H54 (cell line): ENCODE measurements around the gene SLC35F3.

Source experiments
- DNase-seq: peaks from one replicate; pipeline ENCODE4 v3.0.0; 2011; ENCODE audit warnings: low spot score, mixed read lengths; ENCODE audit not compliant: insufficient read length
- FAIRE-seq: peaks from 3 replicates; lab custom pipeline; 2011; peaks lifted over from hg19 to GRCh38; lab: Jason Lieb, UNC
- POLR2A ChIP-seq: IDR thresholded peaks from 2 replicates; pipeline ENCODE4 v1.6.1; 2011; ENCODE audit warnings: low read depth, mild to moderate bottlenecking, low read length

The SLC35F3 gene

DNA sequence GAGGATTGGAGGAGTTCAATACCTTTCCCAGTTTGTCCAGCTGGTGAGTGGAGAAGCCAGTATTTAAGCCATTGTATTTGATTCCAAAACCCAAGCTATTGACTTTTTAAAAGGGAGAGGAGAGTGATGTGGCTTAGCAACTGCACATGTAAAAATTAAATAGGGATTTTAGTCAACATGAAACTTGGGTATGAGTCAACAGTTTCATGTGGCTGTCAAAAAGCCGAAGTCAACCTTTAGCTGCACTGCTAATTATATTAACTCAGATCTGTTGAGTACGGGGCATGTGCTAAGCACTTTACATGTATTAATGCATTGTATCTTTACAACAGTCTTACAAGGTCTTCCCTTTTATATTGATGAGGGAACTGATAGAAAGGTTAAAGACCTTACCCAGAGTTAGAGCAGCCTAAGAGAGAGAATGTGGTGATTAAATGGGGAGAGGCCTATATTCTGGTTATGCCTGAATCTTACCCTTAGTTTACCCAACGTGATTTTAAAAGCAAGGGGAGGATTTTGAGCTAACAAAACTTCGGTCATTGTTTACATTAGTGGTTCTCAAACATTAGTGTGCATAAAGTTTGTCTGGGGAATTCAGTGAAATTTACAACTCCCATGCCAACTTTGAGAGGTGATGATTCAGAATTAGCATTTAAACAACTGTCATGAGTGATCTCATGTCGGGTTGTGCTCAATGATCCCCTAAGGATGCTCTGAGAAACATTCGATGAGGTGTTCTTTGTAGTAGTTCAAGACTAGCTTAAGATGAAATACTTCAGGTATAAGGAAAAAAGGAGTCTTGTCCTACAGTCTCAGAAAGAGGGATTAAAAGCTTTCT, 6.9 kb upstream of the SLC35F3 start:
- DNase-seq (no peak), FAIRE-seq (no peak)
- TF ChIP-seq POLR2A, result no peak

GRCh38 chr1:233901495-233901894, 3.0 kb upstream of the SLC35F3 start:
- no peak for TF ChIP-seq POLR2A
- DNase-seq (no peak), FAIRE-seq (no peak)

DNA sequence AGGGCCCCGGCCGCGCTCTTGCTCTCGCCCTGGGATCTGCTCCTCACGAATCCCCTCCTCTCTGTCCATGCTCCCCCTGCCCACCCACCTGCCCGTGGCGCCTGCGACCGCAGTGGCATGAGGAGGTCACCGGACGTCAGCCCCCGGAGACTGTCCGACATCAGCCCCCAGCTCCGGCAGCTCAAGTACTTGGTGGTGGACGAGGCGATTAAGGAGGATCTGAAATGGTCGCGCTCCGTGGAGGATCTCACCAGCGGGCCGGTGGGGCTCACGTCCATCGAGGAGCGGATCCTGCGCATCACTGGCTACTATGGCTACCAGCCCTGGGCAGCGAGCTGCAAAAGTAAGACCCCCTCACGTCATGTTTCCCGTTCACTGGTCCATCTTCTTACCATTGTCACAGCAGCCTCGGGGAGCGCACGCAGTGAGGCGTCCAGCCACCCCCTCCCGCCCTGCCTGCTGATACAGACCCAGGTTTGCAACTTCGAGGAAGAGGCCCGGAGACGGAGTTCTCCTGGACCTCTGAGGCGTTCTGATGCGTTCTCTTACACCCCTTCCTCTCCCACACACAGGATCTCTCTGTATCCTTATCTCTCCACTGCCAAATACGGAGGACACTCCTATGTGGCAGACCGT, 1.1 kb downstream of the SLC35F3 start:
- TF ChIP-seq POLR2A, result no peak
- DNase-seq (no peak), FAIRE-seq (no peak)

GRCh38 chr1:233907151-233907550, 2.7 kb downstream of the SLC35F3 start:
- FAIRE-seq, result no peak
- no peak for DNase-seq
- no peak for TF ChIP-seq POLR2A

DNA sequence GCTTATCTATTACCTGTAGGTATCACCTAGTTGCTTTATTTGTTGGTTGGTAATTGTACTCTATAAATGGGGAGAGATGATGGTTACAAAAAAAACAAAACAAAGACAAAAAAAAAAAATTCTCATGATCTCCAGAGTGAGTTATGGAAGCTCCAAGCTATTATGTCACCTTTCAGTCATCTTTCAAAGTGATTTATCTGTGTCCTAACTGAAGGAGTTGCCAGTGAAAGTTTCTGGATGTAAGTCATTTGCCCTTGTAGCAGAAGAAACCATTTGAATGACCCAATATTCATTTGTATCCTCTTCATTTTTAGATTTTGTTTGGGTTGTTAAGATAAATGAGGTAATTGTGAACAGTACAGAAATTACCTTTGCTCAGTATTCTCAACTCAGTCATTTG, 3.6 kb downstream of the SLC35F3 start:
- no peak for FAIRE-seq
- no peak for TF ChIP-seq POLR2A
- DNase-seq, result no peak

DNA sequence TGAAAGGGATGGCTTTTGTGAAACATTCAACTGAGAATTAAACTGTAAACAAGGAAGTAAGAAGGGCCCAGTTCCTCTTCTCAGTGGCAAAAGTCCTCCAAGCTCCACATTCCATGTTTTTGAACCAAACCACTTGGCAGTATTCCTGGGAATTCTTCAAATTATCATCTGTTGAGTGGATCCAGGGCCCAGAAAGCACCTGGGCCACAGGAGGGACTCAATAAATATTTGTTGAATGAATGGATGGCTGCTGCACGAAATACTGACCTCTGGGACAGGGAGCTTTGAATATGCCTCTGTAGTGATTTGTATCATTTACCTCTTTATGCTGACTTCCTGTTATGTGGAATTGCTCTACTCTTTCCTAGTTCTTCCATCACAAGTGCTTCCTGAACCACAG, 4.7 kb downstream of the SLC35F3 start:
- FAIRE-seq, result peak; percentile 84
- TF ChIP-seq POLR2A, result no peak

DNA sequence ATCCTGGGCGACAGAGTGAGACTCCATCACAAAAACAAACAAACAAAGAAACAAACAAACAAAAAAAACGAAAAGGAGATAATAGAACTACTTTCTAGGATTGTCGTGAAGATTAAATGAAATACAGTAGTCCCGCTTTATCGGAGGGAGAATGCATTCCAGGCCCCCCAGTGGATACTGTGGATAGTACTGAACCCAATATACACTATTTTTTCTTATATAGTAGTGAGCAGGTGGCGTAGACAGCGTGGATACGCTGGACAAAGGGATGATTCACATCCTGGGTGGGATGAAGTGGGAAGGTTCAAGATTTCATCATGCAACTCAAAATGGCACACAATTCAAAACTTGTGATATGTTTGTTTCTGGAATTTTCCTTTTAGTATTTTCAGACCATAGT, 8.0 kb downstream of the SLC35F3 start:
- TF ChIP-seq POLR2A, result no peak
- FAIRE-seq (no peak), DNase-seq (no peak)

More for the DNA sequence above, 4.7 kb downstream of the SLC35F3 start:
- DNase-seq, result peak; percentile 58

GRCh38 chr1:233912909-233913308, 8.4 kb downstream of the SLC35F3 start:
- no peak for FAIRE-seq
- DNase-seq, result no peak
- TF ChIP-seq POLR2A, result no peak

GRCh38 chr1:233916706-233917105, 12.2 kb downstream of the SLC35F3 start:
- FAIRE-seq (no peak), DNase-seq (peak; percentile 6)
- TF ChIP-seq POLR2A, result no peak

DNA sequence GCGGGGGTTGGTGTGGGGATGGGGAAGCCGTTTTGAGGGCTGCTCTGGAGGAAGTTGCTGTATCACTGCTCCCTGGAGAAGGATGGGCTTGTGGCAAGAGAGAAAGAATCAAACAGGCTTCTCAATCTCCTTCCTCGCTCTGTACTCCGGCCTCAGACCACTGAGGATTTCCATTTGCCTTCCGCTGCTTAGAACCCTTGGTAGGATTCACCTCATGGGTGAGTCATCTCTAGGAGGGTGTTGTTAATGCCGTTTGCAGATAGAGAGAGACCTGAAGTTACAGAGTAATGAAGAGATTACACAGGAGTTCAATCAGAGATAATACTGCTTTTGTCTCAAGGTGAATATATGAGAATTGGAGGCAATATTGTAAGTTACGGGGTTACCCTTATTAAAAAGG, 15.3 kb downstream of the SLC35F3 start:
- TF ChIP-seq POLR2A, result no peak
- DNase-seq, result no peak
- no peak for FAIRE-seq

- TF ChIP-seq POLR2A, result no peak
- FAIRE-seq, result no peak
- no peak for DNase-seq
Observed at GRCh38 chr1:233928123-233928522, 23.6 kb downstream of the SLC35F3 start.

DNA sequence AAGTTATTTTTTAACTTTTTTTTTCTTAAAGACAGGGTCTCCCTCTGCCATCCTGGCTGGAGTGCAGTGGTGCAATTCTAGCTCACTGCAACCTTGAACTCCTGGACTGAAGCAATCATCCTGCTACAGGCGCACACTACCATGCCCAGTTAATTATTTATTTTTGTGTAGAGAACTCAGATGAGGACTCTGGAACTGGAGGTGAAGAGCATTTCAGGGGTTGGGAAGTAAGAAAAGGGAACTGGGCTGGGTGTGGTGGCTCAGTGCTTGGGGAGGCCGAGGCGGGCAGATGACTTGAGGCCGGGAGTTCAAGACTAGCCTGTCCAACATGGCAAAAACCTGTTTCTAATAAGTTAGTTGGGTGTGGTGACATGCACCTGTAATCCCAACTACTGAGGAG, 28.9 kb downstream of the SLC35F3 start:
- no peak for TF ChIP-seq POLR2A
- FAIRE-seq, result no peak
- DNase-seq, result no peak

- DNase-seq, result no peak
- no peak for FAIRE-seq
- TF ChIP-seq POLR2A, result no peak
Observed at GRCh38 chr1:233935297-233935868, 30.9 kb downstream of the SLC35F3 start.

DNA sequence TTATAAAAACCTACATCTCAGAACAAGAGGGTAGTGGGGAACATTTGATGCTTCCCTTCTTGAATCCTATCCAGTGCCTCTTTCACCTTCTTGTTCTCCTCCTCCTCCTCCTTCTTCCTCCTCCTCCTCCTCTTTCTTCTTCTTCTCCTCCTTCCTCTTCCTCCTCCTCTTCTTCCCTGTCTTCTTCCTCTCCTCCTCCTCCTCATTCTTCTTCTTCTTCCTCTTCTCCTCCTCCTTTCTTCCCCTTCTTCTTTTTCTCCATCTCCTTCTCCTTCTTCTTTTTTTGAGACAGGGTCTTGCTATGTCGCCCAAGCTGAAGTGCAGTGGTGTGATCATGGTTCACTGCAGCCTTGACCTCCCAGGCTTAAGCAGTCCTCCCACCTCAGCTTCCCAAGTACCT, 31.9 kb downstream of the SLC35F3 start:
- no peak for TF ChIP-seq POLR2A
- no peak for FAIRE-seq

GRCh38 chr1:233936842-233937241, 32.4 kb downstream of the SLC35F3 start:
- no peak for FAIRE-seq
- no peak for DNase-seq
- TF ChIP-seq POLR2A, result no peak

More for the DNA sequence above, 31.9 kb downstream of the SLC35F3 start:
- no peak for DNase-seq
